Kidney (tissue), 14 donors: ENCODE results near the gene SHROOM1. TPM values are rescaled to one million over a fixed set of nuclear protein-coding genes. Genes with fewer than 3 reads are reported as not detected.

Experiments
- DNase-seq, 5 donors: peaks; one replicate each; pipeline ENCODE4 v3.0.0-alpha.2; 2013 to 2020
- FAIRE-seq: peaks from 2 replicates; lab custom pipeline; 2012; peaks lifted over from hg19 to GRCh38; lab: Jason Lieb, UNC
- H3K27ac ChIP-seq, 2 donors: one replicate each; pipeline ENCODE4 v1.7.0; 2013; ENCODE audit warnings: low read depth in 2 of 2, low read length in 2 of 2, inconsistent platforms in 1 of 2
- H3K27me3 ChIP-seq: one replicate; pipeline ENCODE4 v1.7.1; 2013; ENCODE audit warnings: low read length, inconsistent platforms; ENCODE audit not compliant: control insufficient read depth, insufficient read depth
- H3K36me3 ChIP-seq, 3 donors: one replicate each; pipeline versions ENCODE4 v1.7.0 to v1.7.1; 2013; ENCODE audit warnings: low read length in 3 of 3, control low read depth in 1 of 3, inconsistent platforms in 1 of 3; ENCODE audit not compliant: insufficient read depth in 3 of 3, control insufficient read depth in 2 of 3
- H3K4me1 ChIP-seq, 3 donors: one replicate each; pipeline versions ENCODE4 v1.7.0 to v1.7.1; 2013; ENCODE audit warnings: low read length in 3 of 3, inconsistent platforms in 1 of 3, low read depth in 1 of 3; ENCODE audit not compliant: control insufficient read depth in 2 of 3, insufficient read depth in 2 of 3
- H3K4me3 ChIP-seq, 3 donors: one replicate each; pipeline versions ENCODE4 v1.7.0 to v1.8.1; 2013; ENCODE audit warnings: low read length in 3 of 3, control low read depth in 1 of 3, inconsistent platforms in 1 of 3
- H3K9ac ChIP-seq, 3 donors: one replicate each; pipeline versions ENCODE4 v1.7.0 to v1.7.1; 2013; ENCODE audit warnings: low read length in 3 of 3, control low read depth in 1 of 3, inconsistent platforms in 1 of 3
- H3K9me3 ChIP-seq, 3 donors: one replicate each; pipeline versions ENCODE4 v1.7.0 to v1.7.1; 2013; ENCODE audit warnings: low read length in 3 of 3, control low read depth in 1 of 3, inconsistent platforms in 1 of 3; ENCODE audit not compliant: control insufficient read depth in 2 of 3, insufficient read depth in 1 of 3
- CTCF ChIP-seq: IDR thresholded peaks from 3 replicates; pipeline ENCODE4 v1.5.1; 2012; ENCODE audit warnings: mild to moderate bottlenecking, moderate library complexity, borderline replicate concordance; ENCODE audit not compliant: insufficient read depth; ENCODE audit errors: extremely low read depth
- intact Hi-C: fragments of 100-400 bp; cut with DNase I; formaldehyde crosslinking; loops from one replicate; pipeline ENCODE4 v1.11.1; 2022
- polyA plus RNA-seq: library from polyadenylated mRNA; stranded (reverse); fragments of 350-450 nt; fragmentation: Illumina TruSeq; extraction: RNeasy Lipid Tissue Mini Kit (QIAGEN cat#74804); gene quantifications from one replicate; pipeline ENCODE4 v1.2.3, GENCODE V29; 2014; ENCODE audit warnings: low read depth, low replicate concordance; ENCODE audit not compliant: insufficient read depth
- total RNA-seq: library from RNA; stranded (reverse); fragmentation: NEBNext Ultra II Directional; extraction: Animal tissue kit (Norgen Biotek cat#: 25700); gene quantifications from one replicate; pipeline ENCODE4 v1.2.1, GENCODE V29; 2021
- donor health status: control.
- donor health status: control.
- donor health status: control.
- donor health status: control.
- donor health status: control.
- donor health status: DM: yes; HTN: yes; CAD: no.
- donor health status: Normal renal cell carcinoma (clear cell type).

SHROOM1 gene
- total and polyA plus RNA-seq, 2 donors from 2014 or later: 7.8 to 13.4 TPM

GRCh38 chr5:132816554-132816953 is 13.9 kb downstream of the SHROOM1 start:
- peaks cover 10% of the 10 kb centered on the region for H3K27me3 ChIP-seq
- peaks cover 0 to 2% (median 0%) of the 10 kb centered on the region in 3 donors for H3K4me1 ChIP-seq
- DNase-seq (no peak), FAIRE-seq (no peak)
- TF ChIP-seq CTCF: no peak
- no peaks in the 10 kb centered on the region for H3K36me3 ChIP-seq
- intact Hi-C loops: no loop called here
- H3K9me3 ChIP-seq: no peaks in the 10 kb centered on the region
- no peak overlapping the region for H3K27ac ChIP-seq
- H3K4me3 ChIP-seq: no peak overlapping the region
- no peak overlapping the region for H3K9ac ChIP-seq

GRCh38 chr5:132816083-132816482 is 14.4 kb downstream of the SHROOM1 start:
- no peak overlapping the region for H3K9ac ChIP-seq
- H3K9me3 ChIP-seq: no peaks in the 10 kb centered on the region
- FAIRE-seq (no peak), DNase-seq (no peak)
- H3K27ac ChIP-seq: no peak overlapping the region
- H3K27me3 ChIP-seq: peaks cover 13% of the 10 kb centered on the region
- intact Hi-C loops: no loop called here
- H3K4me1 ChIP-seq: peaks cover 0 to 2% (median 0%) of the 10 kb centered on the region in 3 donors
- no peak overlapping the region for H3K4me3 ChIP-seq
- no peaks in the 10 kb centered on the region for H3K36me3 ChIP-seq
- TF ChIP-seq CTCF: no peak

GRCh38 chr5:132815454-132815853 is 15.0 kb downstream of the SHROOM1 start:
- no peak for TF ChIP-seq CTCF
- Histone ChIP-seq H3K9me3 (no peaks in the 10 kb centered on the region), H3K36me3 (no peaks in the 10 kb centered on the region), H3K4me3 (no peak overlapping the region), H3K27me3 (peaks cover 13% of the 10 kb centered on the region), H3K9ac (no peak overlapping the region), H3K27ac (no peak overlapping the region), H3K4me1 (peaks cover 0 to 2% (median 0%) of the 10 kb centered on the region in 3 donors)
- intact Hi-C loops: no loop called here
- no peak for DNase-seq
- no peak for FAIRE-seq
